ENCODE measurements around the gene P2RX5.
"Not testable (repeated sequence)": the region's sequence is repeated elsewhere in the genome, so short reads cannot be mapped to it uniquely, and the experiment has no call there.

P2RX5 gene, protein sequence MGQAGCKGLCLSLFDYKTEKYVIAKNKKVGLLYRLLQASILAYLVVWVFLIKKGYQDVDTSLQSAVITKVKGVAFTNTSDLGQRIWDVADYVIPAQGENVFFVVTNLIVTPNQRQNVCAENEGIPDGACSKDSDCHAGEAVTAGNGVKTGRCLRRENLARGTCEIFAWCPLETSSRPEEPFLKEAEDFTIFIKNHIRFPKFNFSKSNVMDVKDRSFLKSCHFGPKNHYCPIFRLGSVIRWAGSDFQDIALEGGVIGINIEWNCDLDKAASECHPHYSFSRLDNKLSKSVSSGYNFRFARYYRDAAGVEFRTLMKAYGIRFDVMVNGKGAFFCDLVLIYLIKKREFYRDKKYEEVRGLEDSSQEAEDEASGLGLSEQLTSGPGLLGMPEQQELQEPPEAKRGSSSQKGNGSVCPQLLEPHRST

DNA sequence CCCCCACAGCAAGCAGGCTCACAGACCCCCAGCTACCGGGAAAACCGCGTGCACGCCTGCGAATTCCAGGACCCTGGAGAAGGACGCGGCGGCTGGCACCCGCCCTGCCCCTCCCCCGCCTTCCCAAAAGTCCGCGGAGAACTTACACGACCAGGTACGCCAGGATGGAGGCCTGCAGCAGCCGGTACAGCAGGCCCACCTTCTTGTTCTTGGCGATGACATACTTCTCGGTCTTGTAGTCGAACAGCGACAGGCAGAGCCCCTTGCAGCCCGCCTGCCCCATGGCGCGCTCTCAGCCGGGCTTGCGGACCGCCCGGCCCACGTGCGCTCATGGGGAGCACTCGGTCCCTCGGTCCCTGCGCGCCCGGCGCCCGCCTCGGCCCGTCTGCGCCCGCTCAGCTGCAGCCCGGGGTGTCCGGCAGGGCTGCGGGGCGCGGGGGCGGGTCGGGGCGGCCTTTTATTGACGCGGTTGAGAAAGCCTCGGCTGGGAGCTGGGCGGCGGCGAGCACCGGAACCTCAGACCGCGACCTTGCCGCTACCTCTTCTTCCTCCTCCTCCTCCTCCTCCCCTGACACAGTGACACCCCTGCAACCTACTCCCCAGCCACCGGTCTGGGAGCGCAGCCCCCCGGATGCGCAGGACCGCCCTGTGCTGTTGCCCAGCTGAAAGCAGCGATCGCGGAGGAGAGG is at the start of gene P2RX5:
Gene P2RX5 (minus strand): TSS at position 433 of the 689 bp plus-strand sequence. CDS start 150 bp downstream, at position 283.
- peak; percentile 55 for DNase-seq

DNA sequence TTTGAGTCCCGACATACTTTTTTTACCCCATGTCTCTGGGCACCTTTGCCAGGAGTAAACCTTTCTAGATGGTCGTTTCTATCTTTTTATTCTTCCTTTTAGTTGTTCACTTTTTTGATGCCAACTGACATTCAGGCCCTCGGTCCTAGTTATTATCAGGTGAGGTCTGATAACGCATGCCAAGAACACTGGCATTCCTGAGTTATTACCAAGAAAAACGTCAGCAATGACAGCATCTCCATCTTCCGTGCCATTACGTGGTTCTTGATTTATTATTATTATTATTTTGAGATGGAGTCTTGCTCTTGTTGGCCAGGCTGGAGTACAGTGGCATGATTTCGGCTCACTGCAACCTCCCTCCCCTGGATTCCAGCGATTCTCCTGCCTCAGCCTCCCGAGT is 49.1 kb upstream of the P2RX5 start:
- DNase-seq: no peak

DNA sequence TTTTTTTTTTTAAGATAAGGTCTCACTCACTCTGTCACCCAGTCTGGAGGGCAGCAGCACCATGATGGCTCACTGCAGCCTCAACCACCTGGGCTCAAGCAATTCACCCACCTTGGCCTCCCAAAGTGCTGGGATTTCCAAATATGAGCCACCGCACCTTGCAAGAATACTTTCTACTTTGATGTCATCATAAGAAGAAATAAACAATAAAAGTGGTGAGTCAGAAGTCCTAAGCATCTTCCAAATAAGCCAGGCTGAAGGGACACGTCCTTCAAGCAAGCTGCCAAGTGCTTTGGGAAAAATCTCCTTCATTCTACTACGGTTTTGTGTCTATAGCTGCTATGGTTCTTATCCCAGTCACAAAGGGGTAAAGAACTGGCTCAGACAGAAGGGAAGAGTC is 48.1 kb upstream of the P2RX5 start:
- DNase-seq: no peak

DNA sequence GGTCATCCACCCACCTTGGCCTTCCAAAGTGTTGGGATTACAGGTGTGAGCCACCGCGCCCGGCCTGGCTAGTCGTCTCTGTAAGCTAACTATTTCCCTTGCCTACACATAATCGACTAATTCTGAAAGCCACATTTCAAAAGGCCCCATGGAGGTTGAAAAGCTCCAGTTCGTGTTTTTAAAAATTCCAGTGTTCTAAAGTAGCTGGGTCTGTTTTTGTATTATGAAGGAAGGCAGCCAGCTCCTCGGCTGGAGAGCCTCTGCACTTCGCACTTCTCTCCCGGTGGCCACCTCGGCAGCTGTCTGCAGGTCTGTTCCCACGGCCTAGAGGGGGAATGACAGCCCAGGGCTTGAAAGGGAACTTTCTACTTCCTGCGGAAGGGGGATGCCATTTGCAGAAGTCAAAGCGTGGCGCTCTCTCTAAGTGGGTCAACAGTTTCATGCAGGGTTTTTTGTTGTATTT is 44.7 kb upstream of the P2RX5 start:
- DNase-seq: peak; percentile 72

DNA sequence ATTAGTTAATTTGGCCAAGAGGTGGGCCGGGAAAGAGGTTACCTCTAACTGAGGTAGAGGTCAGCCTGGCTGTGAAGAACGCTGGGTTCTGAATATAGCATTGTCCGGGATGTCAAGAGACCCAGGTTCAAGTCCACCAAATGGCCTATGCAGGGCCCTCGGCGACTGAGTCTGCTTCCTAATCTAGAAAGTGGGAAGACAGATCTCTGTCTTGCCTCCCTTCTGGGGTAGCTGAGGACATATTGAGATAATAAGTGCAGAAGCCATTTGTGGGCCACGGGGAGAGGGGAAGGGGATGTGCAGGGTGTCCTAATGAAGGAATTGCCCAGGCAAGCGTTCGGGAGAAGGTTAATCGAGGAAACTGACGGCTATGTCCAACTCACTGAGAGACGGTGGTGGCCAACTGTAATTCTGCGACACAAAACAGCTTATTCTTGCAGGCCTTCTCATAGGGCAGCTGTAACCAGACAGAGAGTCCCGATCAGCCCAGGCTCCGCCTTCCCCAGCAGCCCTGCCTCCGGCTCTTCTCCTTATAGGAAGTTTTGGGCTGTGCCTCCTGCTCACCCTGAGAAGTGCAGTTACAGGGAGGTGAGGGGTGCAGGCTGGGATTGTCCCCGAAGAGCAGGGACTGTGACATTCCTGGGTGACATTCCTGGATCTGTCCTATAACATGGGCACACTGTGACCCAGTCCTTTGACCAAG is 43.6 kb upstream of the P2RX5 start:
- no peak for DNase-seq

DNA sequence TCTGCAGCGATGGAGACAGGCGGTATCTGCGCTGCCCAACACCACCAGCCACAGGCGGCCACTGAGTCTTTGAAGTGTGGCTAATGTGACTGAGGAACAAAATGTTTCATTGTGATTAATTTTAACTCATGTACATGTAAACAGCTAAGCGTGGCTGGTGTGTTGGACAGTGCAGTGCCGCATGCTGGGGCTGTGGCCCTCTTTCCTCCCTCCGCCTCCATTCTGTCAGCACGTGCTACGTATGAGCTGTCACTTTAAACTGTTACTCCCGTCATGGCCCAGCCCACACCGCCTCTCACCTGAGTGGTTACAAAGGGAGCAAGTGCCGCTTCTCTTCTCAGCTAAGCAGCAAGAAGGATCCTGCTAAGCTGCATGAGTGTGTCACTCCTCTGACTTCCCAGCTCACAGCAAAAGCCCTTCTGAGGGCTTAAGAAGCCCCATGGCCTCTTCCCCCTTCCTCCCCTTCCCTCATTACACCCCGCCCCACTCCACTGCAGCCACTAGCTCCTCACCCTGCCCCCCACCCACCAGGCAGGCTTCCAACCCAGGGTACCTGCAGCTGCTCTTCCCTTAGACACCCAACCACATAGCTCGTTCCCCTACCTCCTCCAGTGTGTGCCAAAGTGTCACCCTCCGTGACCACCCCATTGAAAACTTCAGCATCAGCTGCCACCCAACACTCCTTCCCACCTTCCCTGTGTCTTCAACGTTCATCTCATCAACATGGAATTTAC is 42.8 kb upstream of the P2RX5 start:
- DNase-seq: peak; percentile 59

DNA sequence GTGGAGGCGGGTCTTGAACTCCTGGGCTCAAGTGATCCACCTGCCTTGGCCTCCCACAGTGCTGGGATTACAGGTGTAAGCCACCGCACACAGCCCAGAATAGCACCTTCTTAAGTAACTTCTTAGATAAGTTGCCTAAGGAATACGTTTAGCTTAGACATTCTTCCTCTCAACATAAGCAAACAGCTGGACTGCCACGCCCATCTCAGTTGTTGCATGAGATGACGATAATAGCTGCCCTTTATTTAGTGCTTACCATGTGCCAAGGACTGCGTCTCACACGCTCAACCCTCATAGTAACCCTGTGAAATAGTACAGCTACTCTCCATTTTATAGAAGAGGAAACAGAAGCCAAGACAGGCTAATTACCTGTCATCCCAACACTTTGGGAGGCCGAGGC is 39.6 kb upstream of the P2RX5 start:
- DNase-seq: no peak

DNA sequence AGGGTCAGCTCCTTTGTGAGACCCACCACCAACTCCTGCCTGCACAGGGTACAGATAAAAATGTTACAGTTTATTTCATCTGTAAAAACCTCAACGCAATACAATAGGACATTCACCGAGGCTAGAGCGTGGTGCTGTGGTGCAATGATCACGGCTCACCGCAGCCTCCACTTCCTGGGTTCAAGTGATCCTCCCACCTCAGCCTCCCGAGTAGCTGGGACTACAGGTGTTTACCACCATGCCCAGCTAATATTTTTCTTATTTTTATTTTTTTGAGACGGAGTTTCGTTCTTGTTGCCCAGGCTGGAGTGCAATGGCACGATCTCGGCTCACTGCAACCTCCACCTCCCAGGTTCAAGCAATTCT is 38.9 kb upstream of the P2RX5 start:
- not testable (repeated sequence) for DNase-seq

DNA sequence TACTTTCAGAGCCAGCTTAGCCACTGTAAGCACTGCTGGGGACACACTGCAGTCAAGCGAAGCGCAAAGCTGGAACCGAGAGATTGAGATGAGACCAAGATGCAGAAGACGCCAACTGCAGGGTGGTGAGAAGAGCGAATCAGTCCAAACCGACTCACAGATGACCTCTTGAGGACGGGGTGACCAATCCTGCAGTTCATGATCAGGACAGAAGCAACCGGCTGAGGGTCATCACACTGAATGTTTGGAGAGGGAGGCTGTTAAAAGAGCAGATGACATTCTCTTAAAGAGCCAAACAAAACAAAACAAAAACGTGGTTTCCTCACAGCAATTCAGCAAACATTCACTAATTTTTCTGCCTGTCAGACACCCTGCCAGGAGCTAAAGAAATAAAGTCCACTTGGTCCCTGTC is 36.3 kb upstream of the P2RX5 start:
- DNase-seq: no peak

DNA sequence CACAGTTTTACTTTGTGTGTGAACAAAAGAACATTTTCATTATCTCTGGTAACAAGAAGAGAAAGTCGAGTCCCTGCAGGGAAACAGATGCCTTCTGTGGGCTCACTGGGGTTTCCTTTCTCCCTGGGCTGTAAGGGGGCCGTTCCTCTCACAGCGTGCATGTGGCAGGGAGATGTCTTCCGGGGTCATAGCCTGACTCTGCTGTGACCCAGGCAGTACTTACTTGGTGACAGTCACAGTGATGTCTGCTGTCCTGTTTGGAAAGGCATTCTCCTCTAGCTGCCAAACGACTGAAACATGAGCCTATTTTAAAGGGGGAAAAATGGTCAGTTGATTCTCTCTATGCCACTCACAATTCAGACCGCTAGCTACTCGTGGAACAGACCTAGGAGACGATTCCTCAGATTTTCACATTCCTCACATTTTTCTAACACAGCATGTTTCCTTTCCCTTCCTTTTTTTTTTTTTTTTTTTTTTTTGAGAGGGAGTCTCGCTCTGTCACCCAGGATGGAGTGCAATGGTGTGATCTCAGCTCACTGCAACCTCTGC is 35.0 kb upstream of the P2RX5 start:
- no peak for DNase-seq

DNA sequence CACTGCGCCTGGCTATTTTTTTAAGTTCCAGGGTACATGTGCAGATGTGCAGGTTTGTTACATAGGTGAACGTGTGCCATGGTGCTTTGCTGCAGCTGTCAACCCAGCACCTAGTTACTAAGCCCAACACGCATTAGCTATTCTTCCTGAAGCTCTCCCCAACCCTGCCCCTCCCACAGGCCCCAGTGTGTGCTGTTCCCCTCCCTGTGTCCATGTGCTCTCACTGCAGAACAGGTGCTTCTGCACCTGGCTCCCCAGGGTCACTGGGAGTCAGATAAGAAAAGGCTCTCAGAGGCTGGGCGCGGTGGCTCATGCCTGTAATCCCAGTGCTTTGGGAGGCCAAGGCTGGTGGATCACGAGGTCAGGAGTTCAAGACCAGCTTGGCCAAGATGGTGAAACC is 33.9 kb upstream of the P2RX5 start:
- DNase-seq: no peak

DNA sequence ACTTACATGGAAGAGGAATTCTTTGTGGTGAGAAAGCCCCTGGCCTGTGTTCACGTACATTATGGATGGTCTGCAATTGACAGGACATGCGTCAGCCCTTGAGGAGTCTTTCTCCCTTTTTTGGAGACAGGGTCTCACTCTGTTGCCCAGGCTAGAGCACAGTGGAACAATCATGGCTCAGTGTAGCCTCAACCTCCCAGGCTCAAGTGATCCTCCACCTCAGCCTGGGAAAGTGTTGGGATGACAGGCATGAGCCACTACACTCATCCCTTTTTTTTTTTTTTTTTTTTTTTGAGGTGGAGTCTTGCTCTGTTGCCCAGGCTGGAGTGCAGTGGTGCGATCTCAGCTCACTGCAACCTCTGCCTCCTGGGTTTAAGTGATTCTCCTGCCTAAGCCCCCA is 32.1 kb upstream of the P2RX5 start:
- DNase-seq: not testable (repeated sequence)

DNA sequence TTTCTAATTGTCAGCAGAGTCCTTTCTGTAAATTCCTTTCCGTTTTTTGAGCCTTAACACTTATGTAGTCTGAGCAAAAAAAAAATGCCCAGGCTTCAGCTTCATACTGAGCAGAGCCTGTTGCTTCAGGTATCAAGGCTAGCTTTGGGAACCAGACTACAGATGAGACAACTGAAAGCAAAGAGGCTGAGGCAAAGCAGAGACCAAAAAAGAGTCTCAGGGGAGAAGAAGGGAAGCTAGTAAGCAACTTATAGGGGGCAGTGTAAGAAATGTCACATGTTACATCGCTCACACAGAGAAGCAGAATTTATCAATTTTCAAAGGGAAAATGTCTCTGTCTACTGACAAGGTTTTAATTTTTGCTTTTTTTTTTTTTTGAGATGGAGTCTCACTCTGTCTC is 31.1 kb upstream of the P2RX5 start:
- no peak for DNase-seq

DNA sequence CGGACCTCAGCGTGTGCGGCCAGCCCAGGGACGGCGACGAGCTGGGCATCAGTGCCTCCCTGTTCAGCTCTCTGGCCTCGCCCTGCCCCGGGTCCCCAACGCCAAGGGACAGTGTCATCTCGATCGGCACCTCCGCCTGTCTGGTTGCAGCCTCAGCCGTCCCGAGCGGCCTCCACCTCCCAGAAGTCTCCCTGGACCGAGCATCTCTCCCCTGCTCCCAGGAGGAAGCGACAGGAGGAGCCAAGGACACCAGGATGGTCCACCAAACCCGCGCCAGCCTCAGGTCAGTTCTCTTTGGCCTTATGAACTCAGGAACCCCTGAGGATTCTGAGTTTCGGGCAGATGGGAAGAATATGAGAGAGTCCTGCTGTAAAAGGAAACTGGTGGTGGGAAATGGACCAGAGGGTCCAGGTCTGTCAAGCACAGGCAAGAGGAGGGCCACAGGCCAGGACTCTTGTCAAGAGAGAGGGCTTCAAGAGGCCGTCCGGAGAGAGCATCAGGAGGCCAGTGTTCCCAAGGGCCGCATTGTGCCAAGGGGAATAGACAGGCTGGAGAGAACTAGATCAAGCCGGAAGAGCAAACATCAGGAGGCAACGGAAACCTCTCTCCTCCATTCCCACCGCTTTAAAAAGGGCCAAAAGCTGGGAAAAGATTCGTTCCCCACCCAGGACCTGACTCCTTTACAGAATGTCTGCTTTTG is 28.6 kb upstream of the P2RX5 start:
- DNase-seq: no peak

DNA sequence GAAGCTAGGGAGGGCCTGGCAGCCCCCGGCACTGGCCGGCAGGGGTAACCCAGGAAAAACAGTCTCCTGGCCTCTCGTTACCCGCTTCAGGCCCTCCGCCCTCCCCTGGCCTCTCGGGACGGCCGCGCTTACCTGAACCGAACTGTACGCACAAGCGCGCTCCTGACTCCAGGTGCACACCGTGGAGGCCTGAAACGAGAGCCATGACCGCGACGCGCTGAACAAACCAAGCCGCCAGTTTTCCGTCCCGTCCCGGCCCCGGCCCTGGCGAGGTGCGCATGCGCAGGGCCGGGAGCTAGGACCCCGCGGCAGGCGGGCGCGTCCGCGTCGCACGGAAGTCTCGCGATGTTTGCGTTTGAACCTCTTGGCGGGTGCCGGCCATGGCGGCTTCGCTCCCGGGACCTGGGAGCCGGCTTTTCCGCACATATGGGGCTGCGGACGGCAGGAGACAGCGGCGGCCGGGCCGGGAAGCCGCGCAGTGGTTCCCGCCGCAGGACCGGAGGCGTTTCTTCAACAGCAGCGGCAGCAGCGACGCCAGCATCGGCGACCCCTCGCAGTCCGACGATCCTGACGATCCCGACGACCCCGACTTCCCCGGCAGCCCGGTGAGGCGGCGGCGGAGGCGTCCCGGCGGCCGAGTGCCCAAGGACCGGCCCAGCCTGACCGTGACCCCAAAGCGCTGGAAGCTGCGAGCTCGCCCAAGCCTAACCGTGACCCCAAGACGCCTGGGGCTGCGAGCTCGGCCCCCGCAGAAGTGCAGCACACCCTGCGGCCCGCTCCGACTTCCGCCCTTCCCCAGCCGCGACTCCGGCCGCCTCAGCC is 27.8 kb upstream of the P2RX5 start, which contains the start of gene HASPIN:
Gene HASPIN (plus strand): TSS at position 348 of the 822 bp plus-strand sequence. CDS start 33 bp downstream, at position 381.
- DNase-seq: peak; percentile 92

DNA sequence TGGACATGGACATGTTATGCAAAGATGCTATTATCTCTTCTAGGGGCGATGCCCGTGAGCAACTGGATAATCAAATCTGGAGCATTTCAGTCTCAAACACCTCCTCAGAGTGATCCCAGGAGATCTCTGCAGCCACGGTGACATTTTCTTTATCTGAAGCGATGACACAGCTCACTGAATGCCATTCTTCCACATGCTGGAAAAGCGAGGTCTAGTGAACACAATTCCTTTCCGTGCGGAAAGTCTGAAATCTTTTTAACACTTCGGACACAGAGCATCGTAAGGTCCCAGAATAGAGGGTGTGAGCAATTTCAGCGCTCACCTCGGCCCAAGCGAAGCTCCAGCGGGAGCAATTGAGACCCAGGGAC is 27.2 kb upstream of the P2RX5 start:
- no peak for DNase-seq

DNA sequence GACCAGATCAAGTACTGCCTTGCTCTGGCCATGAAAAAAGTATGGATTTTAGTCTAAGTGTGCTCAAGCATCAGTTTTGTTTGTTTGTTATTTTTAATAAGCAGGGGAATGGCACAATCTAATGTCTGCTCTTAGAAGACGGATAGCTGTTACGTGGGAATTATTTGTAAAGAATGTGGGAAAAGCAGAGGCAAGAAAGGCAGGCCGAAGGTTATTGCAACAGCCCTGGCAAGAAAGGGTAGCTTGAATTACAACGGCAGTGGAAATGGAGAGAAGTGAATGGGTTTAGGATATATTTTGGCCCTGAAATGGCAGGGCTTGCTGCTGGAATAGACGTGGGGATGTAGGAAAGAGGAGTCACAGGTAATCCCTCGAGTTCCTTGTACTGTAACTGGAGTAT is 26.8 kb upstream of the P2RX5 start:
- DNase-seq: no peak

DNA sequence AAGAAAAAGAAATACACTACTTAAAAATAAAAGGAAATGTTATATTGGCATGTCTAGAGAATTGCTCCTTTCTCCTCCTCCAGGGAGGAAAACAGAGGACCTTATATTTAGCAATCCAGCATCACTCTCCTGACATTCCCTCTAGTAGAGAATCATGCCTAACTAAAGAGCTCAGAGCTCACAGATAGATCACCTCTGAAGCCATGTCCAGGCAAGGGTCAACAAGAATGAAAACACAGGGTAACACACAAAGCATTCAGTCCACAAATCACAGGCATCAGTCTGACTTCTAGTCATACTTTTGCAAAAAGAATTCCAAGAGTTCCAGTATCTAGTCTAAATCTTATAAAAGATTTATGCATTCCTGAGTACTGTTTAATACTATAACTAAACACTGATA is 23.3 kb upstream of the P2RX5 start:
- DNase-seq: no peak

DNA sequence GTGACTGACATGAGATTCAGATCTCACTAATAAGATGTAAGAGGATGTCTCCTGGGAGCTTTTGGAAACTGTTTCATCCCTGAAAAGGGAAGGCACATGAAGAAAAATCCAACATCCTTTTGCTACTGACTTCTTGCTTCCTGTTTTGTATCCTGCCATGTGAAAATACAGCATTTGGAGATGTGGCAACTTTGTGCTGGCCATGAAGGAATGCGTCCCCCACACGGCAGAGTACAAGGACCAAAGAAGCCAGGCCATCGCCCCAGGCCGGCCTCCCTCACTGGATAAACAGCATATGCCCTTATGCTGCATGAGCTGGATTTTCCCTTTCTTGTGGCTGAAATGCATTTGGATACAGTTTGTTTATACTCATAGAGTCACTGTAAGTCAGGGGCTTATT is 22.2 kb upstream of the P2RX5 start:
- DNase-seq: no peak

DNA sequence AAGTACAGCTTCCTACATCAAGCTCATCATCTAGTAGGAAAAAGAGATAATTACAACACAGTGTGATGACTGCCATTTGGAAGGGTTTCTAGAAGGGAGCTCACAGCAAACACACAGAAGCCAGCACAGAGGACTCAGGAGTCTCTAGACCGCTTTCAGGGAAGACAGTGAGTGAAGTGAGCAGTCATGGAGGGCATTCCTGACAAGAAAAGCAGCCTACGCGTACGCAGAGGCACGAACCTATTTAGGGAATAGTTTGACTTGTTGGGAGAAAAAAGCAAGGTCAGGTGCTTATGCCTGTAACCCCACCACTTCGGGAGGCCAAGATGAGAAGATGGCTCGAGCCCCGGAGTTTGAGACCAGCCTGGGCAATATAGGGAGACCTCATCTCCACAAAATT is 19.3 kb upstream of the P2RX5 start:
- DNase-seq: no peak

Measured in CD4-positive, alpha-beta T cell treated with Interleukin-17A for 1 hour (primary cell).